Adrenal gland (tissue), 5 donors: Measurements from ENCODE around the gene CERS1.

ENCODE experiments used
- POLR2A ChIP-seq, 2 donors: fragments of 450-650 bp; IDR thresholded peaks; one replicate each; pipeline ENCODE4 v1.6.1; 2017; ENCODE audit warnings: antibody characterized with exemption in 2 of 2, mild to moderate bottlenecking in 2 of 2, moderate library complexity in 1 of 2
- TF ChIP-seq, protein P1 (sequence below), 6 experiments: fragments of 450-650 bp in 4 of 6; fragments of 200-600 bp in 2 of 6; sonication (generic) in 1 of 6; IDR thresholded peaks; 1 replicate in 5 of 6; 2 replicates in 1 of 6; pipeline versions ENCODE4 v1.5.1 to v1.8.0; 2016 to 2021; ENCODE audit warnings: antibody characterized with exemption in 6 of 6, mild to moderate bottlenecking in 2 of 6, moderate library complexity in 1 of 6
- donor health status: DM: no; HTN: no; CAD: no.

DNA sequence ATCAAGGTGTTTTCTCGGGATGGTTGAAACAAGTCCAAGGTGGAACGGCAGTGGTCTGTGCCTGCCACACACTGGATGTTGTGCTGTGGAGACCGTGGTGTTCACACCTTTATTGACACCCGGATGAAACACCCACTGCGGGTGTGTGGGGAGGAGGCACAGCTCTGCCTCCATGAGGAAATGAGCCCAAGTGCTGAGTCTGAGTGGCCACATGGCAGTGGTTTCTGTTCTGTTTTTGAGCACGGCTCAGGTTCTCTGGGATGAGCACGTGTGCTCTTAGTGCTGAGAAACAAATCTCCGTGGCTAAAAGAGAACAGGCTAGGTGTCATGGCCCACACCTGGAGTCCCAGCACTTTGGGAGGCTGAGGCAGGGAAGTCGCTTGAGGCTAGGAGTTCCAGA lies 34.7 kb downstream of the CERS1 start:
- TF ChIP-seq, protein P1, sequence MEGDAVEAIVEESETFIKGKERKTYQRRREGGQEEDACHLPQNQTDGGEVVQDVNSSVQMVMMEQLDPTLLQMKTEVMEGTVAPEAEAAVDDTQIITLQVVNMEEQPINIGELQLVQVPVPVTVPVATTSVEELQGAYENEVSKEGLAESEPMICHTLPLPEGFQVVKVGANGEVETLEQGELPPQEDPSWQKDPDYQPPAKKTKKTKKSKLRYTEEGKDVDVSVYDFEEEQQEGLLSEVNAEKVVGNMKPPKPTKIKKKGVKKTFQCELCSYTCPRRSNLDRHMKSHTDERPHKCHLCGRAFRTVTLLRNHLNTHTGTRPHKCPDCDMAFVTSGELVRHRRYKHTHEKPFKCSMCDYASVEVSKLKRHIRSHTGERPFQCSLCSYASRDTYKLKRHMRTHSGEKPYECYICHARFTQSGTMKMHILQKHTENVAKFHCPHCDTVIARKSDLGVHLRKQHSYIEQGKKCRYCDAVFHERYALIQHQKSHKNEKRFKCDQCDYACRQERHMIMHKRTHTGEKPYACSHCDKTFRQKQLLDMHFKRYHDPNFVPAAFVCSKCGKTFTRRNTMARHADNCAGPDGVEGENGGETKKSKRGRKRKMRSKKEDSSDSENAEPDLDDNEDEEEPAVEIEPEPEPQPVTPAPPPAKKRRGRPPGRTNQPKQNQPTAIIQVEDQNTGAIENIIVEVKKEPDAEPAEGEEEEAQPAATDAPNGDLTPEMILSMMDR (IDR thresholded peaks at IDR 0.05), result no peak
- TF ChIP-seq POLR2A (IDR thresholded peaks at IDR 0.05), result no peak
